ENCODE data around the gene LSM7. TPM values are rescaled to one million over a fixed set of nuclear protein-coding genes. Genes with fewer than 3 reads are reported as not detected.
"Not testable (repeated sequence)": the region's sequence is repeated elsewhere in the genome, so short reads cannot be mapped to it uniquely, and the experiment has no call there.

LSM7 gene
- total RNA-seq, 1 donor from 2014 or later = 49.1 TPM

GRCh38 chr19:2281265-2282061 lies 46.9 kb downstream of the LSM7 start:
- Histone ChIP-seq H3K27me3 (ENCODE audit: control insufficient read depth in 3 of 3, insufficient read depth in 3 of 3, low read length in 3 of 3) (peaks cover 0 to 10% (median 6%) of the 10 kb centered on the region in 3 donors), H3K9ac (ENCODE audit: low read depth in 1 of 3, low read length in 3 of 3) (peak overlapping the region in 1 of 3 donors; percentile 54), H3K4me3 (ENCODE audit: low read length in 3 of 3) (peak overlapping the region in 2 of 3 donors; percentile 6 to 14)
- not testable (repeated sequence) for H3K4me1 ChIP-seq (ENCODE audit: control insufficient read depth in 3 of 3, insufficient read depth in 3 of 3, low read length in 3 of 3); H3K36me3 ChIP-seq (ENCODE audit: control insufficient read depth in 3 of 3, insufficient read depth in 3 of 3, low read length in 3 of 3); H3K9me3 ChIP-seq (ENCODE audit: control insufficient read depth in 3 of 3, low read length in 3 of 3); H3K27ac ChIP-seq (ENCODE audit: low read depth, low read length)

GRCh38 chr19:2280633-2281264 lies 47.6 kb downstream of the LSM7 start:
- peaks cover 0 to 3% (median 0%) of the 10 kb centered on the region in 3 donors for H3K27me3 ChIP-seq (ENCODE audit: control insufficient read depth in 3 of 3, insufficient read depth in 3 of 3, low read length in 3 of 3)
- no peak overlapping the region for H3K4me3 ChIP-seq (ENCODE audit: low read length in 3 of 3)
- H3K9ac ChIP-seq (ENCODE audit: low read depth in 1 of 3, low read length in 3 of 3) = no peak overlapping the region
- H3K4me1 ChIP-seq (ENCODE audit: control insufficient read depth in 3 of 3, insufficient read depth in 3 of 3, low read length in 3 of 3) = peaks cover 5 to 9% (median 8%) of the 10 kb centered on the region in 3 donors
- no peak overlapping the region for H3K27ac ChIP-seq (ENCODE audit: low read depth, low read length)
- H3K9me3 ChIP-seq (ENCODE audit: control insufficient read depth in 3 of 3, low read length in 3 of 3) = no peaks in the 10 kb centered on the region
- H3K36me3 ChIP-seq (ENCODE audit: control insufficient read depth in 3 of 3, insufficient read depth in 3 of 3, low read length in 3 of 3) = no peaks in the 10 kb centered on the region

GRCh38 chr19:2278459-2279158 lies 49.8 kb downstream of the LSM7 start:
- Histone ChIP-seq H3K9ac (ENCODE audit: low read depth in 1 of 3, low read length in 3 of 3) (no peak overlapping the region), H3K36me3 (ENCODE audit: control insufficient read depth in 3 of 3, insufficient read depth in 3 of 3, low read length in 3 of 3) (peaks cover 0 to 4% (median 2%) of the 10 kb centered on the region in 3 donors), H3K27ac (ENCODE audit: low read depth, low read length) (no peak overlapping the region), H3K27me3 (ENCODE audit: control insufficient read depth in 3 of 3, insufficient read depth in 3 of 3, low read length in 3 of 3) (no peaks in the 10 kb centered on the region), H3K9me3 (ENCODE audit: control insufficient read depth in 3 of 3, low read length in 3 of 3) (no peaks in the 10 kb centered on the region), H3K4me1 (ENCODE audit: control insufficient read depth in 3 of 3, insufficient read depth in 3 of 3, low read length in 3 of 3) (peaks cover 18 to 27% (median 25%) of the 10 kb centered on the region in 3 donors), H3K4me3 (ENCODE audit: low read length in 3 of 3) (no peak overlapping the region)

GRCh38 chr19:2277138-2277537 lies 51.2 kb downstream of the LSM7 start:
- Histone ChIP-seq H3K27me3 (ENCODE audit: control insufficient read depth in 3 of 3, insufficient read depth in 3 of 3, low read length in 3 of 3) (no peaks in the 10 kb centered on the region), H3K9me3 (ENCODE audit: control insufficient read depth in 3 of 3, low read length in 3 of 3) (no peaks in the 10 kb centered on the region), H3K27ac (ENCODE audit: low read depth, low read length) (no peak overlapping the region), H3K4me3 (ENCODE audit: low read length in 3 of 3) (no peak overlapping the region), H3K9ac (ENCODE audit: low read depth in 1 of 3, low read length in 3 of 3) (no peak overlapping the region), H3K4me1 (ENCODE audit: control insufficient read depth in 3 of 3, insufficient read depth in 3 of 3, low read length in 3 of 3) (peaks cover 31 to 40% (median 38%) of the 10 kb centered on the region in 3 donors), H3K36me3 (ENCODE audit: control insufficient read depth in 3 of 3, insufficient read depth in 3 of 3, low read length in 3 of 3) (peaks cover 4 to 8% (median 6%) of the 10 kb centered on the region in 3 donors)

GRCh38 chr19:2276429-2276986 lies 51.9 kb downstream of the LSM7 start:
- H3K9ac ChIP-seq (ENCODE audit: low read depth in 1 of 3, low read length in 3 of 3) = peak overlapping the region in 1 of 3 donors; percentile 60
- H3K27ac ChIP-seq (ENCODE audit: low read depth, low read length) = no peak overlapping the region

GRCh38 chr19:2275588-2276428 lies 52.6 kb downstream of the LSM7 start:
- peak overlapping the region in 1 of 3 donors; percentile 60 for H3K9ac ChIP-seq (ENCODE audit: low read depth in 1 of 3, low read length in 3 of 3)
- H3K27ac ChIP-seq (ENCODE audit: low read depth, low read length) = no peak overlapping the region
- peaks cover 36 to 53% (median 49%) of the 10 kb centered on the region in 3 donors for H3K4me1 ChIP-seq (ENCODE audit: control insufficient read depth in 3 of 3, insufficient read depth in 3 of 3, low read length in 3 of 3)

More at GRCh38 chr19:2276429-2276986, 51.9 kb downstream of the LSM7 start:
- H3K27me3 ChIP-seq (ENCODE audit: control insufficient read depth in 3 of 3, insufficient read depth in 3 of 3, low read length in 3 of 3) = no peaks in the 10 kb centered on the region
- peaks cover 4 to 12% (median 10%) of the 10 kb centered on the region in 3 donors for H3K36me3 ChIP-seq (ENCODE audit: control insufficient read depth in 3 of 3, insufficient read depth in 3 of 3, low read length in 3 of 3)
- peaks cover 33 to 46% (median 43%) of the 10 kb centered on the region in 3 donors for H3K4me1 ChIP-seq (ENCODE audit: control insufficient read depth in 3 of 3, insufficient read depth in 3 of 3, low read length in 3 of 3)
- no peak overlapping the region for H3K4me3 ChIP-seq (ENCODE audit: low read length in 3 of 3)
- H3K9me3 ChIP-seq (ENCODE audit: control insufficient read depth in 3 of 3, low read length in 3 of 3) = no peaks in the 10 kb centered on the region

GRCh38 chr19:2274931-2275535 lies 53.4 kb downstream of the LSM7 start:
- Histone ChIP-seq H3K36me3 (ENCODE audit: control insufficient read depth in 3 of 3, insufficient read depth in 3 of 3, low read length in 3 of 3) (peaks cover 4 to 13% (median 13%) of the 10 kb centered on the region in 3 donors), H3K4me1 (ENCODE audit: control insufficient read depth in 3 of 3, insufficient read depth in 3 of 3, low read length in 3 of 3) (peaks cover 36 to 54% (median 49%) of the 10 kb centered on the region in 3 donors), H3K9me3 (ENCODE audit: control insufficient read depth in 3 of 3, low read length in 3 of 3) (no peaks in the 10 kb centered on the region), H3K4me3 (ENCODE audit: low read length in 3 of 3) (peak overlapping the region in 2 of 3 donors; percentile 26 to 35), H3K27ac (ENCODE audit: low read depth, low read length) (no peak overlapping the region), H3K27me3 (ENCODE audit: control insufficient read depth in 3 of 3, insufficient read depth in 3 of 3, low read length in 3 of 3) (no peaks in the 10 kb centered on the region), H3K9ac (ENCODE audit: low read depth in 1 of 3, low read length in 3 of 3) (peak overlapping the region in 1 of 3 donors; percentile 45)

More at GRCh38 chr19:2275588-2276428, 52.6 kb downstream of the LSM7 start:
- no peaks in the 10 kb centered on the region for H3K27me3 ChIP-seq (ENCODE audit: control insufficient read depth in 3 of 3, insufficient read depth in 3 of 3, low read length in 3 of 3)
- no peaks in the 10 kb centered on the region for H3K9me3 ChIP-seq (ENCODE audit: control insufficient read depth in 3 of 3, low read length in 3 of 3)
- H3K4me3 ChIP-seq (ENCODE audit: low read length in 3 of 3) = peak overlapping the region in 2 of 3 donors; percentile 26 to 35
- H3K36me3 ChIP-seq (ENCODE audit: control insufficient read depth in 3 of 3, insufficient read depth in 3 of 3, low read length in 3 of 3) = peaks cover 4 to 13% (median 13%) of the 10 kb centered on the region in 3 donors

GRCh38 chr19:2274185-2274711 lies 54.1 kb downstream of the LSM7 start:
- Histone ChIP-seq H3K9ac (ENCODE audit: low read depth in 1 of 3, low read length in 3 of 3) (peak overlapping the region; percentile 21 to 48 (median 25)), H3K36me3 (ENCODE audit: control insufficient read depth in 3 of 3, insufficient read depth in 3 of 3, low read length in 3 of 3) (peaks cover 4 to 13% (median 13%) of the 10 kb centered on the region in 3 donors), H3K4me3 (ENCODE audit: low read length in 3 of 3) (peak overlapping the region in 1 of 3 donors; percentile 29), H3K27ac (ENCODE audit: low read depth, low read length) (peak overlapping the region; percentile 66), H3K27me3 (ENCODE audit: control insufficient read depth in 3 of 3, insufficient read depth in 3 of 3, low read length in 3 of 3) (no peaks in the 10 kb centered on the region), H3K4me1 (ENCODE audit: control insufficient read depth in 3 of 3, insufficient read depth in 3 of 3, low read length in 3 of 3) (peaks cover 36 to 56% (median 49%) of the 10 kb centered on the region in 3 donors), H3K9me3 (ENCODE audit: control insufficient read depth in 3 of 3, low read length in 3 of 3) (no peaks in the 10 kb centered on the region)

Data from skeletal muscle tissue (tissue), 4 donors.